Ascending aorta (tissue), 2 donors: ENCODE data around the gene CACNA1D. TPM values are rescaled to one million over a fixed set of nuclear protein-coding genes. Genes with fewer than 3 reads are reported as not detected.
A peak's percentile ranks its signal among the peaks of the same experiment; 100 is the strongest.

Experiments
- DNase-seq, 2 donors: peaks; one replicate each; pipeline ENCODE4 v3.0.0-alpha.2; 2019; ENCODE audit warnings: low spot score in 2 of 2
- H3K27ac ChIP-seq, 2 donors: fragments of 200-600 bp; sonication (generic); one replicate each; pipeline ENCODE4 v1.5.1; 2016 to 2017; ENCODE audit warnings: mild to moderate bottlenecking in 1 of 2
- H3K27me3 ChIP-seq: fragments of 200-600 bp; sonication (generic); one replicate; pipeline ENCODE4 v1.5.1; 2017
- H3K36me3 ChIP-seq, 2 donors: fragments of 200-600 bp; sonication (generic); one replicate each; pipeline ENCODE4 v1.5.1; 2016
- H3K4me1 ChIP-seq, 2 donors: fragments of 200-600 bp; sonication (generic); one replicate each; pipeline ENCODE4 v1.5.1; 2016 to 2017; ENCODE audit warnings: mild to moderate bottlenecking in 1 of 2
- H3K4me3 ChIP-seq, 2 donors: fragments of 200-600 bp; sonication (generic); one replicate each; pipeline ENCODE4 v1.5.1; 2016 to 2017; ENCODE audit warnings: mild to moderate bottlenecking in 1 of 2
- H3K9me3 ChIP-seq, 2 donors: fragments of 200-600 bp; sonication (generic); one replicate each; pipeline ENCODE4 v1.5.1; 2016
- intact Hi-C: fragments of 100-400 bp; cut with DNase I; formaldehyde crosslinking; loops from one replicate; pipeline ENCODE4 v1.15.1; 2023
- total RNA-seq: library from RNA; depleted of rRNA; stranded (reverse); fragments of >200 nt; gene quantifications from one replicate; pipeline ENCODE4 v1.1.0, GENCODE V29; 2016
- TF ChIP-seq, protein P1 (sequence below), 3 experiments: fragments of 200-600 bp in 2 of 3; fragments of 450-650 bp in 1 of 3; sonication (generic) in 2 of 3; IDR thresholded peaks; one replicate each; pipeline ENCODE4 v1.5.1; 2016 to 2019; ENCODE audit warnings: antibody characterized with exemption in 3 of 3, mild to moderate bottlenecking in 1 of 3, moderate library complexity in 1 of 3

Gene CACNA1D
- total RNA-seq, 1 donor from 2014 or later: 0.43 TPM

DNA sequence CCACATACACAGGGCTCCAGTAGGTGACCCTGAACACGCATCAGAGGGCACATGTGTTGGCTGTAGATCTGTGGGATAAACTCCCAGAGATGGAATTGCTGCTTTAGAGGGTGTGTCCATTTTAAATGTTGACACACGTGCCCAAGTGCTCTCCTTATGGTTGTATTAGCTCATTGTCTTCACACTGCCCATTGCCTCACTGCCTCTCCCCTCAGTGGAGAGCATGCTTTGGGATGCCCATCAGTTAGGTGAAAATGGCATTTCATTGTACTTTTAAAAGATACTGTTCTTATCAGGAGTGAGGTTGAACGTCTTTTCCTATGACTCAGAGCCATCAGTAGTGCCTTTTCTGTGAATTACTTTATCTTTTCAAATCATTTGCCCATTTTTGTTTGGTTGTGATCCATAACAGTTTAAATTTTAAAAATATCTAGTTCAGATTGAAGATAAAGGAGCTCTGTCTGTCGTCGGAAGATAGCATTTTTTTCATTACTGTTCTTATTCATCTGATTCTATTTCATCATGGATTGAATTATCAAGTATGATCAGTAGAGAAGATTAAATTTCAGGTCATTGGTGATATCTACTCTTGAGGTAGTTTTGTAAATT, 231.1 kb downstream of the CACNA1D start:
- Histone ChIP-seq H3K27me3 (no peaks in the 10 kb centered on the region), H3K4me1 (peaks cover 0 to 3% of the 10 kb centered on the region in 2 donors), H3K36me3 (no peaks in the 10 kb centered on the region), H3K4me3 (no peak overlapping the region), H3K27ac (no peak overlapping the region), H3K9me3 (no peaks in the 10 kb centered on the region)
- DNase-seq: no peak
- intact Hi-C loops: no loop called here
- TF ChIP-seq, protein P1, sequence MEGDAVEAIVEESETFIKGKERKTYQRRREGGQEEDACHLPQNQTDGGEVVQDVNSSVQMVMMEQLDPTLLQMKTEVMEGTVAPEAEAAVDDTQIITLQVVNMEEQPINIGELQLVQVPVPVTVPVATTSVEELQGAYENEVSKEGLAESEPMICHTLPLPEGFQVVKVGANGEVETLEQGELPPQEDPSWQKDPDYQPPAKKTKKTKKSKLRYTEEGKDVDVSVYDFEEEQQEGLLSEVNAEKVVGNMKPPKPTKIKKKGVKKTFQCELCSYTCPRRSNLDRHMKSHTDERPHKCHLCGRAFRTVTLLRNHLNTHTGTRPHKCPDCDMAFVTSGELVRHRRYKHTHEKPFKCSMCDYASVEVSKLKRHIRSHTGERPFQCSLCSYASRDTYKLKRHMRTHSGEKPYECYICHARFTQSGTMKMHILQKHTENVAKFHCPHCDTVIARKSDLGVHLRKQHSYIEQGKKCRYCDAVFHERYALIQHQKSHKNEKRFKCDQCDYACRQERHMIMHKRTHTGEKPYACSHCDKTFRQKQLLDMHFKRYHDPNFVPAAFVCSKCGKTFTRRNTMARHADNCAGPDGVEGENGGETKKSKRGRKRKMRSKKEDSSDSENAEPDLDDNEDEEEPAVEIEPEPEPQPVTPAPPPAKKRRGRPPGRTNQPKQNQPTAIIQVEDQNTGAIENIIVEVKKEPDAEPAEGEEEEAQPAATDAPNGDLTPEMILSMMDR (IDR thresholded peaks at IDR 0.05): no peak

DNA sequence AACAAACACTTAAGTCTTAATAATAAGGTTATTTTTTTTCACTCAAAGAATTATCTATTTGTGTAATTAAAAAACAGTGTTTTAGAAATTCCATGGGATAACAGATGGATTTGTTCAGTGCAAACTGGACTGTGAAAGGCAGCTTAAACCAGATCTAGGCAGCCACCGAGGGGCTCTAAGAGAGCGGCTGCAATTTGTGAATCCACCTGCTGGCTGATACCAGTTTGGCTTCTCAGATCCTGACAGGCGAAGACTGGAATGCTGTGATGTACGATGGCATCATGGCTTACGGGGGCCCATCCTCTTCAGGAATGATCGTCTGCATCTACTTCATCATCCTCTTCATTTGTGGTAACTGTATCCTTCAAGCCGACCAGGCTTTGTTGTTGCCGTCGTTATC, 232.2 kb downstream of the CACNA1D start:
- DNase-seq: no peak
- TF ChIP-seq, protein P1 (IDR thresholded peaks at IDR 0.05): no peak
- H3K4me1 ChIP-seq: peaks cover 0 to 3% of the 10 kb centered on the region in 2 donors

DNA sequence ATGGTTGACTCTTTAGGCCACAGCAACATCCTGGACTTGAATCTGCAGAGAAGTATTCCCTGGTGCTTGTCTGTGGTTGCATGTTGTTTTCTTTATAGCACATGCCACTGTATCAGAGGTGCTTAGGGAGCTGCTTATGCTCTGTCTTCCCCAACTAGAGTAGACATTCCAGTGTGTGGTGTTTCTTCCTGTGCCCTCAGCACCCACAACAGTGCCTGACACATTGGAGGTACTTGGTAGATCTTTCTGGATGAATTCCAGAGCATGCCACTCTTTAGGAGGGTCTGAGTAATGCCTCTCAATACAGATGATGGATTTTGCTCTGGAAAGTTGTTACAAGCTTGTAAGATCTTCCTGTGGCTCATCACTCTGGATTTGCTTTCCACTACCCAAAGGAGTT, 234.2 kb downstream of the CACNA1D start:
- H3K27ac ChIP-seq: no peak overlapping the region
- TF ChIP-seq, protein P1 (IDR thresholded peaks at IDR 0.05): no peak
- H3K4me1 ChIP-seq: peaks cover 0 to 6% of the 10 kb centered on the region in 2 donors
- H3K36me3 ChIP-seq: no peaks in the 10 kb centered on the region
- H3K4me3 ChIP-seq: no peak overlapping the region
- no peak for DNase-seq
- no peaks in the 10 kb centered on the region for H3K27me3 ChIP-seq
- no peaks in the 10 kb centered on the region for H3K9me3 ChIP-seq
- intact Hi-C loops: no loop called here

More for the DNA sequence above, 232.2 kb downstream of the CACNA1D start:
- intact Hi-C loops: no loop called here
- Histone ChIP-seq H3K4me3 (no peak overlapping the region), H3K36me3 (no peaks in the 10 kb centered on the region), H3K27ac (no peak overlapping the region), H3K27me3 (no peaks in the 10 kb centered on the region), H3K9me3 (no peaks in the 10 kb centered on the region)

DNA sequence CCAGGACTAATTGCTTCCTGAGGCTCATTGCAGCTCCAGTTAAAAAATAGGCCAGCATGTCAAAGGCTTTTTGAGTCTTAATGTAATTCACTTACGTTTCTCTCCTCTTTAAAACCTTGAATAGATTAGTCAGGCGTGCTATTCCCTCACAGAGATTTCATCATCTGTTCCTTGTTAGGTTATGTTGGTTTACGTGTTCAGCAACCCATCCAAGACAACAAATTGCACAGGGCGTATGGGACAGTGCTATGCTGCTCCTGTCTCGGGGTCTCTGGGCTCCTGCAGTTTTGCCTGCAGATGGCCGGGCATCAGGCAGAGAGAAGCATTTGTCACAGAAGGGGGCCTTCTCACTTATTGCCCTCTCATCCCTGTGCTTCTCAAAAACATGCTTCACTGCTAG, 234.7 kb downstream of the CACNA1D start:
- TF ChIP-seq, protein P1 (IDR thresholded peaks at IDR 0.05): no peak
- Histone ChIP-seq H3K9me3 (no peaks in the 10 kb centered on the region), H3K36me3 (no peaks in the 10 kb centered on the region), H3K4me1 (peaks cover 0 to 6% of the 10 kb centered on the region in 2 donors), H3K27me3 (no peaks in the 10 kb centered on the region), H3K27ac (no peak overlapping the region), H3K4me3 (no peak overlapping the region)
- no peak for DNase-seq
- intact Hi-C loops: no loop called here

DNA sequence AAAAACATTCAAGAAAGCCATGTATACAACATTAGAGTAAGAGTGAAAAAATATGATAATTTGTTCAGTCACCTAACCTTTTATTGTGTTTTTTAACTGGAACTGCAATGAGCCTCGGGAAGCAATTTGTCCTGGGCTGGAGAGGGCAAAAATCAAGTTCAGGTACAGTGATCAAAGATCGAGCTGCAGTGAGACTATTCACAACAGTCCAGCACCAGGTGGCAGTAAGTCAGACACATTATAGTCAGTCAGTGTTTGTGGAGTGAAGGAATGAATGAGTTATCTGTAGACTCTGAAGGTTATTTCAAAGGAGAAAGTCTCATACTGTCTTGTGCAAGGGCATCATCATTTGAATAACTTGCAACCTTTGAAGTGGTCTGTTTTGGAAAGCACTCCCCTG, 235.2 kb downstream of the CACNA1D start:
- TF ChIP-seq, protein P1 (IDR thresholded peaks at IDR 0.05): no peak
- no peak for DNase-seq
- intact Hi-C loops: no loop called here

DNA sequence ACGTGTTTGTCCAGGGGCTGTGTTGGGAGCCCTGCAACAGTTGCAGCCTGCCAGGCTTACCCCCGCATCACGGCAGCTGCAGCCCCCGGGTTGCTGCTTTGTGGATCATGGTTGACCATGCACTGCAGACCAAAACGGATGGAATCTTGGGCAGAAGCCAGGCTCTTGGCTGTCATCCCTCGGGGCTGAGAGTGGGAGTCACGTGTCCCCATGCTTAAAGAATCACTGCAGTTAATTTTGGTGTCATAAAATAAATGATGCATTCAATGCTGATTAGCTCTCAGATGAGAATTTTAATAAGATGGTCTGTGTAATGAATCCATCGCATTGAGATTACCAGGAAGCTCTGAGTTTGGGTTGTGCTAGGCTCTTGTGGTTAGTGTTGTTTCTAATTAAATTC, 236.2 kb downstream of the CACNA1D start:
- peaks cover 0 to 6% of the 10 kb centered on the region in 2 donors for H3K4me1 ChIP-seq
- H3K9me3 ChIP-seq: no peaks in the 10 kb centered on the region
- no peak overlapping the region for H3K27ac ChIP-seq
- no peak for DNase-seq
- intact Hi-C loops: no loop called here
- TF ChIP-seq, protein P1 (IDR thresholded peaks at IDR 0.05): no peak
- no peaks in the 10 kb centered on the region for H3K27me3 ChIP-seq
- no peaks in the 10 kb centered on the region for H3K36me3 ChIP-seq
- peak overlapping the region in 1 of 2 donors; percentile 12 for H3K4me3 ChIP-seq

More for the DNA sequence above, 235.2 kb downstream of the CACNA1D start:
- H3K9me3 ChIP-seq: no peaks in the 10 kb centered on the region
- no peak overlapping the region for H3K27ac ChIP-seq
- no peaks in the 10 kb centered on the region for H3K27me3 ChIP-seq
- peaks cover 0 to 6% of the 10 kb centered on the region in 2 donors for H3K4me1 ChIP-seq
- H3K36me3 ChIP-seq: no peaks in the 10 kb centered on the region
- H3K4me3 ChIP-seq: no peak overlapping the region
